Stimulated activated CD4-positive, alpha-beta T cell treated with anti-CD3 and anti-CD28 coated beads, TNF-alpha, amount 100 ng/mL, for 4 hours (primary cell): ENCODE results near the gene ARHGAP1.
"Not testable (repeated sequence)": the region's sequence is repeated elsewhere in the genome, so short reads cannot be mapped to it uniquely, and the experiment has no call there.

ENCODE experiments used
- DNase-seq, 3 experiments: peaks; one replicate each; pipeline ENCODE4 v3.0.0-alpha.2; 2020; ENCODE audit warnings: low read depth in 3 of 3

ARHGAP1 gene

GRCh38 chr11:46723359-46723680 lies 22.9 kb upstream of the ARHGAP1 start:
- DNase-seq: no peak

DNA sequence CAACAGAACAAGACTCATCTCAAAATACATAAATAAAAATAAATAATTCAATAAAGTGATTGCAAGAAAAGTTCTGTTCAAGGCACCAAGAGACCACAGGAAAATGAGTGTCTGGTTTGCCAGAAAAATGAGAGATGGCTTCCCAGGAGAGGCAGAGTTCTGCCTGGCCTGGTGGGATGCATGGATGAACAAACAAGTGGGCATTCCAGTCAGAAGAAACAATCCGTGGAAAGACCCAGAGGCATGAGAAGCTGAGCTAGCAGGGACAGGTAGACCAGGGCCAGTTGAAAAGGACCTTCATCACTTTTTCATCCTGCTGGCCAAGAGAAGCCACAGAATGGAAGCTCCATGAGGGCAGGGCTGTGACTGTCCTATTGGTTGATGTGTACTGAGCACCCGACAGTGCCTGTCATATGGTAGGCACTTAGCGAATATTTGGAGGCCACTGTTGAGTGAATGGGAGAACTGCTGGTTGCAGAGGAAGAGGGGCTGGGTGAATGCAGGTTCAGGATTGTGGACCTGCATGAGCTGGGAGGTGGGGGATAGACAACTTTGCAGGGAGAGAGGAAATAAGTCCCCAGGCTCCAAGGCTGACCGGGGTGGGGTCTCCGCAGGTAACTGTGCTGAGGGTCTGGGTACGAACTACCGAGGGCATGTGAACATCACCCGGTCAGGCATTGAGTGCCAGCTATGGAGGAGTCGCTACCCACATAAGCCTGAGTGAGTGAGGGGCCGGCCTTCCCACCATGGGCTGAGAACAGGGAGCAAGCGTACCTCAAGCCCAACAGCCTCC lies 22.3 kb upstream of the ARHGAP1 start:
- DNase-seq: no peak

- no peak for DNase-seq
Observed at GRCh38 chr11:46721286-46721685, 20.9 kb upstream of the ARHGAP1 start.

- DNase-seq: no peak
Observed at GRCh38 chr11:46719543-46720218, 19.3 kb upstream of the ARHGAP1 start.

- DNase-seq: no peak
Observed at GRCh38 chr11:46719048-46719542, 18.7 kb upstream of the ARHGAP1 start, which contains the start of gene F2. F2 (plus strand) TSS chr11:46719213; CDS start chr11:46719236, 23 bp downstream.

DNA sequence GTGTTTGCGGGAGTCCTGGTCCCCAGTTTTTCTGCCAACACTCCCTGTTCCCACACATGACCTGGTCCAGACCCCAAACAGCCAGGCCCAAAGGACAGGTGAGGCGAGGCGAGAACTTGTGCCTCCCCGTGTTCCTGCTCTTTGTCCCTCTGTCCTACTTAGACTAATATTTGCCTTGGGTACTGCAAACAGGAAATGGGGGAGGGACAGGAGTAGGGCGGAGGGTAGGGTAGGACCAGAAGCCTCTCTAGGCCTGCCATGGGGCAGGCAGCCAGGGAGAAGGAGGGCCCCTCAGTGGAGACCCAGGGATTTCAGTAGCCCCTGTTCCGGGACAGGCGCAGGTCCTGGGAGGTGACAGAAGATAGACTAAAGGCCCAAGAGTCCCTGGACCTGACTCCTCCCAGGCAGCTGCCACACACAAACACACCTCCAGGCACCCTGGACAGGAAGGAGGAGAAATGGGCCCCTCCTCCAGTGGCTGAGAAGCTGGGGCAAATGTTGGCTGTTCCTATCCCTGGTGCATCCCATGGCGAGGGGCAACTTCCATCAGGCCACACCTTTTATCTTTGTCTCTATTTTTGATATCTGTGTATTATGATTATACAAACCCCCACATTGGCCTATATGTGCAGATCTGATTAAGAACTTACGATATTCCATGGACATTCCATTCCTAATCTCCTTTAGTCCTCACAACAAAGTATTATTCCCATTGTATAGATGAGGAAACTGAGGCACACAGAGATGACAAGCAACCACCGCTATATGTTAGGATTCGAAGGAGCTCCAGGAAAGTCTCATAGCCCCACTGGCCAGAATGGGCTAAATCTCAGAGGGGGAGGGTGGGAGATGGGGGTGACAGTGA lies 18.0 kb upstream of the ARHGAP1 start:
- no peak for DNase-seq

DNA sequence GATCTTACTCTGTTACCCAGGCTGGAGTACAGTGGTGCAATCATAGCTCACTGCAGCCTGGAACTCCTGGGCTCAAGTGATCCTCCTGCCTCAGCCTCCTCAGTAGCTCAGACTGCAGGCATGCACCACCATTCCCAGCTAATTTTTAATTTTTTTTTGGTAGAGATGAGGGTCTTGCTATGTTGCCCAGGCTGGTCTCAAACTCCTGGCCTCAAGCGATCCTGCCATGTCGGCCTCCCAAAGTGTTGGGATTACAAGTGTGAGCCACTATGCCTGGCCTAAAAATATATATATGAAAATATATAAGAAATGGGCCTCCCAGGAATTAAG lies 17.4 kb upstream of the ARHGAP1 start:
- DNase-seq: not testable (repeated sequence)

- DNase-seq: no peak
Observed at GRCh38 chr11:46712874-46713576, 12.6 kb upstream of the ARHGAP1 start.

DNA sequence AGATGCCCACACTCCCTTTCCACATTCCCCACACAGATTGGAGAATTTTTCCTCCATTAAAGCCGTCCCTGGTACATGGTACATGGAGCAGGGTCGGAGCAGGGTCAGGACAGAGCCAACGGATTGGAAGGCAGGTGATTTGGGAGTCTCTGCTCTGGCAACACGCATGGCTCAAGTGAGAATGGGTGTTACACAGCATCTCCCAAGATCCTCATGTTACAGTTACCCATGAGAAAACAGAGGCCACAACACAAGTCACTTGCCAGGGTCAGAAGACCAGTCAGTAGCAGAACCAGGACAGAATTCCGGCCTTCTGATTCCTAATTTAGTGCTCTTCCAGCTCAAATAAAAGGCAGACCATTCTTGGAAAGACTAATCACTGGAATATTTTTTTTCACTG lies 10.9 kb upstream of the ARHGAP1 start:
- DNase-seq: no peak

DNA sequence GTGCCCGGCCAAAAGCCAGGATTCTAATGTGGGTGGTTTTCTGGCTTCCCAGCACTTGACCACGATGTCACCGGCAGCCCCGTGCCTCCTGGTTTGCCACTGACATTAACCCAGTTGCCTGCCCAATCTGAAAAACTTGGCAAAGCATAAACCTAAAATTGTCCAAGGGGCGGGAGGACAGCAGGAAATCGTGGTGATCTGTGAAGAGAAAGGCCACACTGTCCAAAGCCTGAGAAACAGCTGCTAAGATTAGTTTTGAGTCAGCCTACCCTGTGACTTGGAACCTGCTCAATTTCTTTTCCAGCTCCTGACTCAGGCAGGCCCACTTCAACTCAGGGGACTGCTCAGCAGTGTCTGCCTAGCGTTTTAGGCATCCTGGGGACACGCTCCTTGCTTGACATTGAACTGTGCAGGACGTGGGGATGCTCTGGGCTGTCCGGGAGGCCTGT lies 10.4 kb upstream of the ARHGAP1 start:
- DNase-seq: no peak

- not testable (repeated sequence) for DNase-seq
Observed at GRCh38 chr11:46709351-46709750, 8.9 kb upstream of the ARHGAP1 start.

DNA sequence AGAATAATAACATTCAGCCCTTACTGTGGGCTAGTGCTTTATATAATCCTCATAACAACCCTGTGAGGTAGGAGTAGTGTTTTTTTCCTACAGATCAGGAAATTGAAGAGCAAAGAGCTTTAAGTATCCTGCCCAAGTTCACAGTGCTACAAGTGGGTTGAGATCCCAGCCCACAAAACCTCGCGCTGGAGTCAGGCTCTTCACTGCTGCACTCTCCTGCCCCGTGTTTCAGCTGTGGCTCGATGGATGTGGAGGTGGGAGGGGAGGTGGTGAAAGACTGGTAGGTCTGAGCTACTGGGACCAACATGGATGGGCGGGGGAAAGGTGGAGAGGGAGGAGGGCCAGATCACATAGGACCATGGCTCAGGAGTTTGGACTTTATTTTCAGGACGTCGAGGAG lies 6.5 kb upstream of the ARHGAP1 start:
- no peak for DNase-seq

- DNase-seq: no peak
Observed at GRCh38 chr11:46705070-46705688, 4.8 kb upstream of the ARHGAP1 start.

- DNase-seq: no peak
Observed at GRCh38 chr11:46701078-46701654, 747 bp upstream of the ARHGAP1 start.

DNA sequence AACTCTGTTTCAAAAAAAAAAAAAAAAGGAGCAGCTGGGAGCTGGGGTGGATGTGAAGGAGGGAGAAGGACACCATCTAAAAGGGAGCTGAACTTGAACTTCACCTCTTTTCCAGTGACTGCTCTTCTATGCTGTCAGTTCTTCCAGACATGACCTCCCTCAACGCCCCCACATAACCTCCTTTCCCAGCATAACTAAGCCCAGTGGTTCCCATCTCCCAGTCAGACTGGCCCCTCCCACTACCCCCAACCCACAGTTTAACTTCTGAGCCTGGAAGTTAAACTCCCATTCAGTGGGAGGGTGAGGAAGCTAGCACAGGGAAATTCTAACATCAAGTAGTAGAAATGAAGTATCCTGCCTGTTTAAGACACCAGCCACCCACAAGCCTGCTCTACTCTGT lies 1.8 kb downstream of the ARHGAP1 start:
- no peak for DNase-seq

DNA sequence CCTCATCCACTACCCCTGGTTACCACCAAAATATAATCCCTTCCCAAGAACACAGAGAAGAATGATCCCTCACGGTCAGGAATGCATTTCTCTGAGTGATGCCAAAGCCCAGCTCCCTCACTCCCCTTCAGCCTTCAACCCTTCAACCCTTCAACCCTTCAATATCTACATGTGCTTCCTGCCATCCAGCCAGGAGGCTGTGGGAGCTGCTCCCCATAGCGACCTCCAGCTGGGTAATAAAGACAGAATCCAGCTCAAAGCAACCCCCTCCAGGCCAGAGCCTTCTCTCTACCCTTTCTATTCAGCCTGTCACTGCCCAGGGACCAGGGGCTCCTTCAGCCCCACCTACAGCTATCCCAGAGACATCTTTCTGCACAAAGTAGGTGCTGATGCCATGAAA lies 2.7 kb downstream of the ARHGAP1 start:
- no peak for DNase-seq

DNA sequence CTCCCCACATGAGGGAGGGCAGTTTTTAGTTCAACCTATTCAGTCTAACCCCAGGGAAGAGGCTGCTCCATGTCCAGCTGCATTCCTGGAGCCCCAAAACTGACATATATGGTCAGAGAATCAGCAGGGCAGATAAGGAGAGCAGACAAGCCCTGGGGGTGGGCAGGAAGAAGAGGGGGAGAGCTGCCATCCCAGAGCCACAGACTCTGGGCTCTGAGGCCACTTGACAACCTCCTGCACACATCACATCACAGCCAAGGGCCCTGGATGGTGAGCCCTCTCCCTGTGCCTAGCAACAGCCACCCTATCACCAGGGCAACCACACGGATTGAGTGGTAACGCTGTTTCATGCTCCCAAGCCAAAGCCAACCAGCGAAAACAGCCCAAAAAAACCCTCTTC lies 3.1 kb downstream of the ARHGAP1 start:
- no peak for DNase-seq

GRCh38 chr11:46696212-46696558 lies 4.2 kb downstream of the ARHGAP1 start:
- no peak for DNase-seq

DNA sequence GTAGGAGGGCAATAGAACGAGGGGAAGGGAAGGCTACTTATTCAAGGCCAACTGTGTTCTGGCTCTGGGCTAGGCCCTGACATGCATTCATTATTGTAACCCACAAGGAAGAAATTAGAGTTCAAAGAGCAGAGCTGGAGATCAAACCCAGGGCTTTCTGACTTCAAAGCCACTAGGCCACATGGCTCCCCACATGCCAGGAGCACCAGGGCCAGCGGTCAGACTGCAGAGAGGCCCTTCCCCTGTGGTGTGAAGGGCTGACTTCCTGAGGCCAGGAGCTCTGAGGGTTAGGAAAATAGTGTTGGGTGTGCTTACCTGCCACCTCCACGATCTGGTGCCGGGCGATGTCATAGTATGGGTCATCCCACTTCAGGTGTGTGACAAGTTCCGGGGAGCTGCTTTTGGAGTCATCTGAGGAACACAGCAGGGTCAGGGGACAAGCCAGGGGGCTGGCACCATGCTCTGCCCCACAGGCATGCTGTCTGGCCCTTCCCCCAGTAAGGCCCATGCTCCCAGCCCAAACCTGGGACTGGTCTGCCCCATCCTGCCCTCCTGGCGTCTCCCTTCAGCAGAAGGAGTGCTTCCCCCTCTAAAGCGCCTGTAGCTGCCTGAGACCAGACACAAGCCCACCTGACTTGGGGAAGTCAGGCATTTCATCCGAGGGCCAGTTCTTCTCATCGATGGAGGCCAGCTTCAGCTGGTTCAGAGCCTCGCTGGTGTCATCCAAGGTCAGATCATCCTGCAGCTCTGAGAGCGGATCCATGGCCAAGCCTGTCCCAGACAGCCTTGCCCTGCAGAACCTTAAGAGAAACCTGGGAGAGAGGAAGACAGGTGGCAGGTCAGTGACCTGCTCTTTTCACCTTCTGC lies 4.8 kb downstream of the ARHGAP1 start:
- DNase-seq: no peak

DNA sequence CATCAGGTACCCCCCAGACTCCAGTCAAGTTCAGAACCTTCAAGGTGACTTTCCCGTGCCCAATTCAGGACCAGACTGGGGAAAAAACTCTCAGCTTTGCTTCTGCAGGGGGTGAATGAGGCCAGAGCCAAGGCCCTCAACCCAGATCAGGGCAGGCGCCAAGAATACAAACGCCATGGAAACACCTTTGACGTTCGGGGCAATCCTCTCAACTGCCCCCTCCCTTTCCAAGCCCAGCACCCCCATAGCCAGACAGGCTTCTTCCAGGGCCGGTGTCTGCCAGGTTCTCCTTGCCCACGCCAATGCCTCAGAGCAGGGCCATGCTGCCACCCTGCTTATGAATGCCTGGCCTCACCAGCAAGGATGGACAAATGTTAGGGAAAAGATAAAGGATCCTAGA lies 5.8 kb downstream of the ARHGAP1 start:
- DNase-seq: no peak
